Ovary (tissue), 9 donors: ENCODE data around the gene SERP2. TPM values are rescaled to one million over a fixed set of nuclear protein-coding genes. Genes with fewer than 3 reads are reported as not detected.
A peak's percentile ranks its signal among the peaks of the same experiment; 100 is the strongest.

ENCODE experiments used
- DNase-seq, 5 donors: peaks; one replicate each; pipeline ENCODE4 v3.0.0-alpha.2; 2019 to 2020
- H3K27ac ChIP-seq, 2 donors: fragments of 200-600 bp; one replicate each; pipeline versions ENCODE4 v1.5.1 to v1.8.0; 2019 to 2022
- H3K27me3 ChIP-seq: fragments of 200-600 bp; one replicate; pipeline ENCODE4 v1.8.0; 2022
- H3K36me3 ChIP-seq: fragments of 200-600 bp; sonication (generic); one replicate; pipeline ENCODE4 v1.5.1; 2019
- H3K4me1 ChIP-seq: one replicate; pipeline ENCODE4 v1.8.1; 2013; ENCODE audit warnings: mild to moderate bottlenecking, moderate library complexity; ENCODE audit not compliant: insufficient read depth
- H3K4me3 ChIP-seq: fragments of 200-600 bp; sonication (generic); one replicate; pipeline ENCODE4 v1.5.1; 2017
- H3K9me3 ChIP-seq, 2 donors: fragments of 200-600 bp in 1 of 2; sonication (generic) in 1 of 2; one replicate each; pipeline versions ENCODE4 v1.5.1 to v1.8.1; 2013 to 2019; ENCODE audit warnings: mild to moderate bottlenecking in 1 of 2, moderate library complexity in 1 of 2
- CTCF ChIP-seq, 3 donors: fragments of 450-650 bp in 2 of 3; fragments of 200-600 bp in 1 of 3; IDR thresholded peaks; one replicate each; pipeline versions ENCODE4 v1.5.1 to v1.8.0; 2016 to 2022; ENCODE audit warnings: antibody characterized with exemption in 3 of 3, mild to moderate bottlenecking in 1 of 3
- EP300 ChIP-seq: sonication (generic); formaldehyde crosslinking; IDR thresholded peaks from one replicate; pipeline ENCODE4 v1.6.1; 2017; ENCODE audit warnings: antibody characterized with exemption
- POLR2A ChIP-seq: fragments of 450-650 bp; IDR thresholded peaks from one replicate; pipeline ENCODE4 v1.6.1; 2017; ENCODE audit warnings: antibody characterized with exemption, mild to moderate bottlenecking, moderate library complexity
- WGBS, 3 donors: extraction: QIAGEN DNeasy Blood & Tissue Kit in 1 of 3; methylation state at CpG; one replicate each; pipeline versions ENCODE4 v1.1.5 to v1.1.7; 2013 to 2017; 5-methylcytosine and 5-hydroxymethylcytosine counted together
- intact Hi-C, 4 donors: fragments of 100-400 bp; cut with DNase I; formaldehyde crosslinking; loops; one replicate each; pipeline versions ENCODE4 v1.11.0 to v1.15.1; 2022 to 2023
- polyA plus RNA-seq, 2 donors: library from polyadenylated mRNA; stranded (reverse); fragments of 200-250 nt in 1 of 2; fragments of 350-450 nt in 1 of 2; fragmentation: Illumina TruSeq in 1 of 2; extraction: RNeasy Lipid Tissue Mini Kit (QIAGEN cat#74804) in 1 of 2; gene quantifications; one replicate each; pipeline ENCODE4 v1.2.3, GENCODE V29; 2013 to 2014
- total RNA-seq, 7 donors: library from RNA; depleted of rRNA in 2 of 7; stranded (reverse); fragments of >200 nt in 2 of 7; fragmentation: NEBNext Ultra II Directional in 3 of 7; extraction: Animal tissue kit (Norgen Biotek cat#: 25700) in 3 of 7; gene quantifications; one replicate each; pipeline versions ENCODE4 v1.1.0 to v1.2.4, GENCODE V29; 2016 to 2023
- donor health status: DM: no; HTN: no; CAD: no; lungs with moderate emphysema.
- donor health status: DM: no; HTN: no; CAD: no.
- donor health status: Bipolar disorder and iron deficiency.
- donor health status: DM: yes; HTN: yes; CAD: no.
- donor health status: DM: no; HTN: no; CAD: no.
- donor health status: DM: yes; HTN: yes; CAD: no.

SERP2 gene
- total and polyA plus RNA-seq, 9 donors, result 8.3 to 14.9 (median 10.8) TPM

GRCh38 chr13:44412346-44412935, 38.8 kb downstream of the SERP2 start:
- intact Hi-C loops, result no loop called here
- WGBS, 3 donors, result 61 to 79% (median 74%) methylated on average over 16 of the region's 16 CpGs
- no peak for TF ChIP-seq POLR2A
- no peak for TF ChIP-seq CTCF (IDR thresholded peaks at IDR 0.05)
- no peak for TF ChIP-seq EP300
- no peaks in the 10 kb centered on the region for H3K36me3 ChIP-seq
- H3K9me3 ChIP-seq, result no peaks in the 10 kb centered on the region
- no peak overlapping the region for H3K27ac ChIP-seq
- H3K27me3 ChIP-seq, result no peaks in the 10 kb centered on the region
- no peaks in the 10 kb centered on the region for H3K4me1 ChIP-seq
- H3K4me3 ChIP-seq, result no peak overlapping the region
- peak in 1 of 5 donors; percentile 41 for DNase-seq

GRCh38 chr13:44413095-44413494, 39.5 kb downstream of the SERP2 start:
- no peaks in the 10 kb centered on the region for H3K9me3 ChIP-seq
- TF ChIP-seq EP300, result no peak
- TF ChIP-seq POLR2A, result no peak
- TF ChIP-seq CTCF (IDR thresholded peaks at IDR 0.05), result no peak
- DNase-seq, result no peak
- H3K36me3 ChIP-seq, result no peaks in the 10 kb centered on the region
- intact Hi-C loops, result no loop called here
- H3K27me3 ChIP-seq, result no peaks in the 10 kb centered on the region
- H3K4me3 ChIP-seq, result no peak overlapping the region
- no peaks in the 10 kb centered on the region for H3K4me1 ChIP-seq
- WGBS, 3 donors, result 91 to 94% (median 93%) methylated on average over 13 of the region's 13 CpGs
- no peak overlapping the region for H3K27ac ChIP-seq

- Histone ChIP-seq H3K27me3 (no peaks in the 10 kb centered on the region), H3K36me3 (no peaks in the 10 kb centered on the region), H3K9me3 (no peaks in the 10 kb centered on the region), H3K4me3 (no peak overlapping the region), H3K4me1 (no peaks in the 10 kb centered on the region), H3K27ac (no peak overlapping the region)
- WGBS, 3 donors, result 92 to 94% (median 93%) methylated on average over 26 of the region's 26 CpGs
- TF ChIP-seq EP300 (no peak), POLR2A (no peak), CTCF (IDR thresholded peaks at IDR 0.05) (no peak)
- intact Hi-C loops, result no loop called here
- no peak for DNase-seq
Observed at GRCh38 chr13:44414716-44415115, 41.1 kb downstream of the SERP2 start.

- 76 to 77% (median 77%) methylated on average over 15 of the region's 15 CpGs for WGBS, 3 donors
- TF ChIP-seq CTCF (IDR thresholded peaks at IDR 0.05) (no peak), POLR2A (no peak), EP300 (no peak)
- Histone ChIP-seq H3K4me3 (no peak overlapping the region), H3K27ac (no peak overlapping the region), H3K36me3 (no peaks in the 10 kb centered on the region), H3K4me1 (no peaks in the 10 kb centered on the region), H3K9me3 (no peaks in the 10 kb centered on the region), H3K27me3 (no peaks in the 10 kb centered on the region)
- intact Hi-C loops, result no loop called here
- no peak for DNase-seq
Observed at GRCh38 chr13:44415815-44416214, 42.2 kb downstream of the SERP2 start.
